ENCODE data around the gene ERP44. TPM values are rescaled to one million over a fixed set of nuclear protein-coding genes. Genes with fewer than 3 reads are reported as not detected.
A peak's percentile ranks its signal among the peaks of the same experiment; 100 is the strongest.
"Not testable (repeated sequence)": the region's sequence is repeated elsewhere in the genome, so short reads cannot be mapped to it uniquely, and the experiment has no call there.

ERP44 gene
- total RNA-seq, 1 experiment from 2014 or later, result 14.8 TPM

- peak; percentile 41 for DNase-seq
- no peaks in the 10 kb centered on the region for H3K27me3 ChIP-seq (ENCODE audit: control insufficient read depth, insufficient read depth, low read length)
- no peaks in the 10 kb centered on the region for H3K36me3 ChIP-seq (replicated peaks; ENCODE audit: control insufficient read depth, insufficient read depth, low read length)
- H3K4me3 ChIP-seq (ENCODE audit: insufficient read depth, low read depth, low read length), result no peak overlapping the region
These were observed 70.5 kb downstream of the ERP44 start for GRCh38 chr9:100028201-100028784.

- Histone ChIP-seq H3K36me3 (replicated peaks; ENCODE audit: control insufficient read depth, insufficient read depth, low read length) (no peaks in the 10 kb centered on the region), H3K4me3 (ENCODE audit: insufficient read depth, low read depth, low read length) (no peak overlapping the region), H3K27me3 (ENCODE audit: control insufficient read depth, insufficient read depth, low read length) (no peaks in the 10 kb centered on the region)
- DNase-seq, result no peak
These were observed 71.3 kb downstream of the ERP44 start for GRCh38 chr9:100027543-100027942.

GRCh38 chr9:100021931-100022330, 76.9 kb downstream of the ERP44 start:
- no peaks in the 10 kb centered on the region for H3K27me3 ChIP-seq (ENCODE audit: control insufficient read depth, insufficient read depth, low read length)
- H3K4me3 ChIP-seq (ENCODE audit: insufficient read depth, low read depth, low read length), result no peak overlapping the region
- DNase-seq, result no peak
- H3K36me3 ChIP-seq (replicated peaks; ENCODE audit: control insufficient read depth, insufficient read depth, low read length), result no peaks in the 10 kb centered on the region; the same call in none of the 2 replicates

- no peak for DNase-seq
These were observed 78.5 kb downstream of the ERP44 start for GRCh38 chr9:100020121-100020795.

GRCh38 chr9:100019541-100019940, 79.3 kb downstream of the ERP44 start:
- H3K27me3 ChIP-seq (ENCODE audit: control insufficient read depth, insufficient read depth, low read length), result no peaks in the 10 kb centered on the region
- no peak for DNase-seq
- H3K36me3 ChIP-seq (replicated peaks; ENCODE audit: control insufficient read depth, insufficient read depth, low read length), result no peaks in the 10 kb centered on the region; the same call in none of the 2 replicates
- no peak overlapping the region for H3K4me3 ChIP-seq (ENCODE audit: insufficient read depth, low read depth, low read length)

More at GRCh38 chr9:100020121-100020795, 78.5 kb downstream of the ERP44 start:
- no peak overlapping the region for H3K4me3 ChIP-seq (ENCODE audit: insufficient read depth, low read depth, low read length)
- no peaks in the 10 kb centered on the region for H3K27me3 ChIP-seq (ENCODE audit: control insufficient read depth, insufficient read depth, low read length)
- no peaks in the 10 kb centered on the region; the same call in none of the 2 replicates for H3K36me3 ChIP-seq (replicated peaks; ENCODE audit: control insufficient read depth, insufficient read depth, low read length)

- no peak for DNase-seq
- no peaks in the 10 kb centered on the region for H3K27me3 ChIP-seq (ENCODE audit: control insufficient read depth, insufficient read depth, low read length)
- no peaks in the 10 kb centered on the region; the same call in 1 of the 2 replicates for H3K36me3 ChIP-seq (replicated peaks; ENCODE audit: control insufficient read depth, insufficient read depth, low read length)
- H3K4me3 ChIP-seq (ENCODE audit: insufficient read depth, low read depth, low read length), result no peak overlapping the region
These were observed 84.0 kb downstream of the ERP44 start for GRCh38 chr9:100014846-100015245.

GRCh38 chr9:100013573-100013972, 85.2 kb downstream of the ERP44 start:
- H3K36me3 ChIP-seq (replicated peaks; ENCODE audit: control insufficient read depth, insufficient read depth, low read length), result no peaks in the 10 kb centered on the region; the same call in 1 of the 2 replicates
- DNase-seq, result no peak
- no peak overlapping the region for H3K4me3 ChIP-seq (ENCODE audit: insufficient read depth, low read depth, low read length)
- H3K27me3 ChIP-seq (ENCODE audit: control insufficient read depth, insufficient read depth, low read length), result no peaks in the 10 kb centered on the region

- no peak for DNase-seq
- H3K4me3 ChIP-seq (ENCODE audit: insufficient read depth, low read depth, low read length), result no peak overlapping the region
- H3K27me3 ChIP-seq (ENCODE audit: control insufficient read depth, insufficient read depth, low read length), result no peaks in the 10 kb centered on the region
- no peaks in the 10 kb centered on the region; the same call in 1 of the 2 replicates for H3K36me3 ChIP-seq (replicated peaks; ENCODE audit: control insufficient read depth, insufficient read depth, low read length)
These were observed 86.5 kb downstream of the ERP44 start for GRCh38 chr9:100012279-100012678.

- no peaks in the 10 kb centered on the region; the same call in 1 of the 2 replicates for H3K36me3 ChIP-seq (replicated peaks; ENCODE audit: control insufficient read depth, insufficient read depth, low read length)
- no peaks in the 10 kb centered on the region for H3K27me3 ChIP-seq (ENCODE audit: control insufficient read depth, insufficient read depth, low read length)
- DNase-seq, result peak; percentile 39
- H3K4me3 ChIP-seq (ENCODE audit: insufficient read depth, low read depth, low read length), result no peak overlapping the region
These were observed 87.6 kb downstream of the ERP44 start for GRCh38 chr9:100011062-100011681.

- H3K4me3 ChIP-seq (ENCODE audit: insufficient read depth, low read depth, low read length), result no peak overlapping the region
- no peak for DNase-seq
- H3K36me3 ChIP-seq (replicated peaks; ENCODE audit: control insufficient read depth, insufficient read depth, low read length), result no peaks in the 10 kb centered on the region
- H3K27me3 ChIP-seq (ENCODE audit: control insufficient read depth, insufficient read depth, low read length), result no peaks in the 10 kb centered on the region
These were observed 99.0 kb downstream of the ERP44 start for GRCh38 chr9:99999797-100000196.

GRCh38 chr9:99998866-99999265, 99.9 kb downstream of the ERP44 start:
- Histone ChIP-seq H3K4me3 (ENCODE audit: insufficient read depth, low read depth, low read length) (no peak overlapping the region), H3K36me3 (replicated peaks; ENCODE audit: control insufficient read depth, insufficient read depth, low read length) (no peaks in the 10 kb centered on the region), H3K27me3 (ENCODE audit: control insufficient read depth, insufficient read depth, low read length) (no peaks in the 10 kb centered on the region)
- peak; percentile 21 for DNase-seq

- Histone ChIP-seq H3K27me3 (ENCODE audit: control insufficient read depth, insufficient read depth, low read length) (no peaks in the 10 kb centered on the region), H3K36me3 (replicated peaks; ENCODE audit: control insufficient read depth, insufficient read depth, low read length) (no peaks in the 10 kb centered on the region), H3K4me3 (ENCODE audit: insufficient read depth, low read depth, low read length) (no peak overlapping the region)
- DNase-seq, result peak; percentile 32
These were observed 100.5 kb downstream of the ERP44 start for GRCh38 chr9:99998266-99998665.

GRCh38 chr9:99990508-99990907, 108.3 kb downstream of the ERP44 start:
- not testable (repeated sequence) for H3K4me3 ChIP-seq (ENCODE audit: insufficient read depth, low read depth, low read length); H3K36me3 ChIP-seq (replicated peaks; ENCODE audit: control insufficient read depth, insufficient read depth, low read length); H3K27me3 ChIP-seq (ENCODE audit: control insufficient read depth, insufficient read depth, low read length); DNase-seq

- Histone ChIP-seq H3K4me3 (ENCODE audit: insufficient read depth, low read depth, low read length) (no peak overlapping the region), H3K27me3 (ENCODE audit: control insufficient read depth, insufficient read depth, low read length) (no peaks in the 10 kb centered on the region), H3K36me3 (replicated peaks; ENCODE audit: control insufficient read depth, insufficient read depth, low read length) (no peaks in the 10 kb centered on the region)
- no peak for DNase-seq
These were observed 112.2 kb downstream of the ERP44 start for GRCh38 chr9:99986642-99987041.

GRCh38 chr9:99980598-99980997, 118.2 kb downstream of the ERP44 start:
- DNase-seq, result no peak
- Histone ChIP-seq H3K36me3 (replicated peaks; ENCODE audit: control insufficient read depth, insufficient read depth, low read length) (no peaks in the 10 kb centered on the region), H3K4me3 (ENCODE audit: insufficient read depth, low read depth, low read length) (no peak overlapping the region), H3K27me3 (ENCODE audit: control insufficient read depth, insufficient read depth, low read length) (no peaks in the 10 kb centered on the region)
